Measurements from ENCODE around the gene ZFC3H1. TPM values are rescaled to one million over a fixed set of nuclear protein-coding genes. Genes with fewer than 3 reads are reported as not detected.

Gene ZFC3H1
- total RNA-seq, 1 donor from 2014 or later: 37.9 TPM

DNA sequence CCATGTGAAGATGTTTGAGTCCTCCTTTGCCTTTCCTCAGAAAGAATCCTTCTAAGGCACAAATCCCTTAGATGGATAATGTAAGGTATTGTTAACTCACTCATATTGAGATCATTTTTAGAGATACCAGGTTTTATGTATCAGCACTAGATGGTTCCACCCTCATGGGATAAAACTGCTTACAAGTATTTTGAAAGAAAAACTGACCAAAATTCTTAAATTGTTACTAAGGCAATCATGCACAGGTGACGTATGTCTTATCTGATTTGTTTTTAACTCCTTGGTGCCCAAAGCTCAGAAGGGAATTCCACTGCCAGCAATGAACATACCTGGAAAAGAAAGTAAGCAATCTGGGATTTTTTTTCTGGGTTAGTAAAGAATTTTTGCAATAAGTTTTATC is 78.4 kb downstream of the ZFC3H1 start:
- Mint-ChIP-seq H3K27ac (no peak overlapping the region), H3K4me3 (no peak overlapping the region), H3K27me3 (ENCODE audit: insufficient read depth, low read depth) (peaks cover 2% of the 10 kb centered on the region), H3K9me3 (peaks cover 2% of the 10 kb centered on the region), H3K4me1 (no peaks in the 10 kb centered on the region), H3K36me3 (peaks cover 11% of the 10 kb centered on the region)
- Histone ChIP-seq H3K27me3 (no peaks in the 10 kb centered on the region), H3K36me3 (no peaks in the 10 kb centered on the region), H3K9ac (no peak overlapping the region), H3K4me2 (no peak overlapping the region), H3K27ac (no peak overlapping the region), H3K4me1 (peaks cover 13% of the 10 kb centered on the region), H2AFZ (replicated peaks) (no peak overlapping the region), H3F3A (ENCODE audit: low read depth) (no peaks in the 10 kb centered on the region), H3K9me3 (ENCODE audit: low read depth) (no peaks in the 10 kb centered on the region), H3K4me3 (no peak overlapping the region), H4K20me1 (ENCODE audit: low read depth) (no peaks in the 10 kb centered on the region), H3K79me2 (ENCODE audit: low read depth) (no peaks in the 10 kb centered on the region)
- DNase-seq (ENCODE audit: low spot score): no peak
- TF ChIP-seq EZH2 (IDR thresholded peaks at IDR 0.05) (no peak), EZH2phosphoT487 (IDR thresholded peaks at IDR 0.05) (no peak)
- TF ChIP-seq, protein P1, sequence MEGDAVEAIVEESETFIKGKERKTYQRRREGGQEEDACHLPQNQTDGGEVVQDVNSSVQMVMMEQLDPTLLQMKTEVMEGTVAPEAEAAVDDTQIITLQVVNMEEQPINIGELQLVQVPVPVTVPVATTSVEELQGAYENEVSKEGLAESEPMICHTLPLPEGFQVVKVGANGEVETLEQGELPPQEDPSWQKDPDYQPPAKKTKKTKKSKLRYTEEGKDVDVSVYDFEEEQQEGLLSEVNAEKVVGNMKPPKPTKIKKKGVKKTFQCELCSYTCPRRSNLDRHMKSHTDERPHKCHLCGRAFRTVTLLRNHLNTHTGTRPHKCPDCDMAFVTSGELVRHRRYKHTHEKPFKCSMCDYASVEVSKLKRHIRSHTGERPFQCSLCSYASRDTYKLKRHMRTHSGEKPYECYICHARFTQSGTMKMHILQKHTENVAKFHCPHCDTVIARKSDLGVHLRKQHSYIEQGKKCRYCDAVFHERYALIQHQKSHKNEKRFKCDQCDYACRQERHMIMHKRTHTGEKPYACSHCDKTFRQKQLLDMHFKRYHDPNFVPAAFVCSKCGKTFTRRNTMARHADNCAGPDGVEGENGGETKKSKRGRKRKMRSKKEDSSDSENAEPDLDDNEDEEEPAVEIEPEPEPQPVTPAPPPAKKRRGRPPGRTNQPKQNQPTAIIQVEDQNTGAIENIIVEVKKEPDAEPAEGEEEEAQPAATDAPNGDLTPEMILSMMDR (IDR thresholded peaks at IDR 0.05): no peak

DNA sequence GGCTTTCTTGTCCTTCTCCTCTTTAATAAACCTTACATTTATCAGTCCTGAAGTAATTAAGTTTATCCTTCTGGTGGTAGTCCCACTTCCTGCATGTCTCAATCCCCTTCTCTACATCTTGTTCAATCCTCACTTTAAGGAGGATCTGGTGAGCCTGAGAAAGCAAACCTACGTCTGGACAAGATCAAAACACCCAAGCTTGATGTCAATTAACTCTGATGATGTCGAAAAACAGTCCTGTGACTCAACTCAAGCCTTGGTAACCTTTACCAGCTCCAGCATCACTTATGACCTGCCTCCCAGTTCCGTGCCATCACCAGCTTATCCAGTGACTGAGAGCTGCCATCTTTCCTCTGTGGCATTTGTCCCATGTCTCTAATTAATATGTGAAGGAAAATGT is 79.3 kb downstream of the ZFC3H1 start:
- no peak overlapping the region for H3K4me3 Mint-ChIP-seq
- H4K20me1 ChIP-seq (ENCODE audit: low read depth): no peaks in the 10 kb centered on the region
- no peak overlapping the region for H3K27ac ChIP-seq
- H3K27me3 ChIP-seq: no peaks in the 10 kb centered on the region
- H3K36me3 ChIP-seq: no peaks in the 10 kb centered on the region
- H3K4me1 Mint-ChIP-seq: no peaks in the 10 kb centered on the region
- DNase-seq (ENCODE audit: low spot score): no peak
- no peak overlapping the region for H3K27ac Mint-ChIP-seq
- no peak overlapping the region for H3K9ac ChIP-seq
- peaks cover 2% of the 10 kb centered on the region for H3K27me3 Mint-ChIP-seq (ENCODE audit: insufficient read depth, low read depth)
- H3K79me2 ChIP-seq (ENCODE audit: low read depth): no peaks in the 10 kb centered on the region
- H3K9me3 Mint-ChIP-seq: peaks cover 2% of the 10 kb centered on the region
- peaks cover 11% of the 10 kb centered on the region for H3K36me3 Mint-ChIP-seq
- H3K4me3 ChIP-seq: no peak overlapping the region
- H3K9me3 ChIP-seq (ENCODE audit: low read depth): no peaks in the 10 kb centered on the region
- H3K4me2 ChIP-seq: no peak overlapping the region
- no peak overlapping the region for H2AFZ ChIP-seq (replicated peaks)
- no peaks in the 10 kb centered on the region for H3F3A ChIP-seq (ENCODE audit: low read depth)
- TF ChIP-seq EZH2phosphoT487 (IDR thresholded peaks at IDR 0.05) (no peak), EZH2 (IDR thresholded peaks at IDR 0.05) (no peak)
- TF ChIP-seq, protein P1 (IDR thresholded peaks at IDR 0.05): no peak
- peaks cover 13% of the 10 kb centered on the region for H3K4me1 ChIP-seq

DNA sequence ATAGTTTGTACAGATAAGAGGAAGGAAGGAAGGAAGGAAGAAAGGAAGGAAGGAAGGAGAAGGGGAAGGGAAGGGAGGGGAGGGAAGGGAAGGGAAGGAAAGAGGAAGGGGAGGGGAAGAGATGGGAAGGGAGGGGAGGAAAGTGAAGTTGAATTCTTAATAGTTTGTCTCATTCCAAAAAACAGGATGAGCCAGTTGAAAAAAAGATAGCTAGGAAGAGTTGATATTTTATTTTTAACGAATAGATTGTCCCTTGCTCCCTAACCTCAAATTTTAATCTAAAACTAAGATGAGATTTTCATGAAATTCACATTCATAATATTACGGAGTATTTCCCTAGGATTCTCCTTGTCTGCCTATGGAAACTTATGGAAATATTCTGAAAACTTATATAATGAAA is 80.7 kb downstream of the ZFC3H1 start:
- Histone ChIP-seq H3K79me2 (ENCODE audit: low read depth) (no peaks in the 10 kb centered on the region), H3K4me1 (peaks cover 13% of the 10 kb centered on the region), H3K36me3 (no peaks in the 10 kb centered on the region), H3K4me2 (no peak overlapping the region), H3K27ac (no peak overlapping the region), H3K9me3 (ENCODE audit: low read depth) (no peaks in the 10 kb centered on the region), H3F3A (ENCODE audit: low read depth) (no peaks in the 10 kb centered on the region), H4K20me1 (ENCODE audit: low read depth) (no peaks in the 10 kb centered on the region), H3K4me3 (no peak overlapping the region), H3K27me3 (no peaks in the 10 kb centered on the region), H2AFZ (replicated peaks) (no peak overlapping the region), H3K9ac (no peak overlapping the region)
- peaks cover 2% of the 10 kb centered on the region for H3K27me3 Mint-ChIP-seq (ENCODE audit: insufficient read depth, low read depth)
- DNase-seq (ENCODE audit: low spot score): no peak
- no peaks in the 10 kb centered on the region for H3K4me1 Mint-ChIP-seq
- no peak overlapping the region for H3K4me3 Mint-ChIP-seq
- H3K9me3 Mint-ChIP-seq: no peaks in the 10 kb centered on the region
- H3K36me3 Mint-ChIP-seq: peaks cover 11% of the 10 kb centered on the region
- no peak for TF ChIP-seq EZH2 (IDR thresholded peaks at IDR 0.05)
- no peak for TF ChIP-seq EZH2phosphoT487 (IDR thresholded peaks at IDR 0.05)
- TF ChIP-seq, protein P1 (IDR thresholded peaks at IDR 0.05): no peak
- H3K27ac Mint-ChIP-seq: no peak overlapping the region
